ENCODE data around the gene NUP210L.

The NUP210L gene

DNA sequence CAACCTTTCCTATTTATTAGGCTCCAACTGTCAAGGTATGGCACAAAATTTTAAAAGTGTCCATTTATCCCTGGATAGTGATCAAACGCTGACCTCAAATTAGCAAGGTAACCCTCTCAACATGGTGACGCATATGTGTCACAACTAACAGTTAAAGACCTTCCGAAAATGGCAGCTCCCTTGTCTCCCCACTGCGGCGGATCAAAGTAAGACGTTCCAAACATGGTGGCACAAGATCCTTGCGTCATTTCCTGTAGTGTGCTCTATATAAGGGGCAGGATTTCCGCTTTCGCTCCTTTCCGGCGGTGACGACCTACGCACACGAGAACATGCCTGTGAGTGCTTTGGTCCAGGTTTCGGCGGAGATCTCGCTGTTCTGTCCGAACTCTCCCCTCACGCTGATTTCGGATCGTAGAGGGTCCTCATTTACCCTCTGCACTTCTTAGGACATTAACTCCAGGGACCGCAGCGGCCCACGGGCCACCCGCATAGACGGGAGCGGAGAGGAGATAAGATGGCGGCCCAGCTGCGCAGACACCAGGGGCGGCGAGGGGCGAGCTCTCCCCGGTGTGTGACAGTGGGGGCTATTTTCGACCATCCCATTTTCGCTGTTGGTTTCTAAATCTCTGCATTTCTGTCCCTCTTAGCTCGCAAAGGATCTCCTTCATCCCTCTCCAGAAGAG is 164.3 kb downstream of the NUP210L start, which contains the start of gene RPS27 (continued):
- no peak for TF ChIP-seq ZNF114 (tag by site-specific recombination; IDR thresholded peaks at IDR 0.05)
- peak; percentile 79; the same call in 1 of the 2 replicates for TF ChIP-seq ZNF394 (tag by site-specific recombination; IDR thresholded peaks at IDR 0.05; ENCODE audit: borderline replicate concordance)
- TF ChIP-seq KLF1 (tag by site-specific recombination; IDR thresholded peaks at IDR 0.05): no peak
- TF ChIP-seq, protein P1, sequence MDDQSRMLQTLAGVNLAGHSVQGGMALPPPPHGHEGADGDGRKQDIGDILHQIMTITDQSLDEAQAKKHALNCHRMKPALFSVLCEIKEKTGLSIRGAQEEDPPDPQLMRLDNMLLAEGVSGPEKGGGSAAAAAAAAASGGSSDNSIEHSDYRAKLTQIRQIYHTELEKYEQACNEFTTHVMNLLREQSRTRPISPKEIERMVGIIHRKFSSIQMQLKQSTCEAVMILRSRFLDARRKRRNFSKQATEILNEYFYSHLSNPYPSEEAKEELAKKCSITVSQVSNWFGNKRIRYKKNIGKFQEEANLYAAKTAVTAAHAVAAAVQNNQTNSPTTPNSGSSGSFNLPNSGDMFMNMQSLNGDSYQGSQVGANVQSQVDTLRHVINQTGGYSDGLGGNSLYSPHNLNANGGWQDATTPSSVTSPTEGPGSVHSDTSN (CRISPR knock-in tag; IDR thresholded peaks at IDR 0.05): no peak
- TF ChIP-seq ZBTB17 (tag by site-specific recombination; IDR thresholded peaks at IDR 0.05): peak; percentile 83
- TF ChIP-seq OVOL3 (tag by site-specific recombination; IDR thresholded peaks at IDR 0.05): no peak
- TF ChIP-seq HOXA7 (CRISPR knock-in tag; IDR thresholded peaks at IDR 0.05; ENCODE audit: borderline replicate concordance): no peak
- TF ChIP-seq ZNF518A (tag by site-specific recombination; conservative IDR thresholded peaks at IDR 0.05; ENCODE audit: low read depth): peak; percentile 96
- no peak for TF ChIP-seq ZNF514 (tag by site-specific recombination; IDR thresholded peaks at IDR 0.05)
- TF ChIP-seq, protein P2, sequence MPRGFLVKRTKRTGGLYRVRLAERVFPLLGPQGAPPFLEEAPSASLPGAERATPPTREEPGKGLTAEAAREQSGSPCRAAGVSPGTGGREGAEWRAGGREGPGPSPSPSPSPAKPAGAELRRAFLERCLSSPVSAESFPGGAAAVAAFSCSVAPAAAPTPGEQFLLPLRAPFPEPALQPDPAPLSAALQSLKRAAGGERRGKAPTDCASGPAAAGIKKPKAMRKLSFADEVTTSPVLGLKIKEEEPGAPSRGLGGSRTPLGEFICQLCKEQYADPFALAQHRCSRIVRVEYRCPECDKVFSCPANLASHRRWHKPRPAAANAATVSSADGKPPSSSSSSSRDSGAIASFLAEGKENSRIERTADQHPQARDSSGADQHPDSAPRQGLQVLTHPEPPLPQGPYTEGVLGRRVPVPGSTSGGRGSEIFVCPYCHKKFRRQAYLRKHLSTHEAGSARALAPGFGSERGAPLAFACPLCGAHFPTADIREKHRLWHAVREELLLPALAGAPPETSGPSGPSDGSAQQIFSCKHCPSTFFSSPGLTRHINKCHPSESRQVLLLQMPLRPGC (tag by site-specific recombination; IDR thresholded peaks at IDR 0.05): peak; percentile 78; the same call in 1 of the 2 replicates
- no peak for TF ChIP-seq ZNF791 (tag by site-specific recombination; IDR thresholded peaks at IDR 0.05)
- peak; percentile 61 for TF ChIP-seq KLF8 (tag by site-specific recombination; IDR thresholded peaks at IDR 0.05)
- no peak for TF ChIP-seq AEBP2 (tag by site-specific recombination; IDR thresholded peaks at IDR 0.05; ENCODE audit: borderline replicate concordance)
- TF ChIP-seq PRDM1 (tag by site-specific recombination; IDR thresholded peaks at IDR 0.05): peak; percentile 39; the same call in 1 of the 2 replicates
- TF ChIP-seq ZNF184 (tag by site-specific recombination; IDR thresholded peaks at IDR 0.05): no peak
- TF ChIP-seq ZBTB21 (tag by site-specific recombination; IDR thresholded peaks at IDR 0.05): peak; percentile 91
- TF ChIP-seq ZBTB20 (tag by site-specific recombination; IDR thresholded peaks at IDR 0.05): peak; percentile 24; the same call in 1 of the 2 replicates
- peak; percentile 81 for TF ChIP-seq ELK4 (IDR thresholded peaks at IDR 0.05; ENCODE audit: borderline replicate concordance, low read depth, low read length)
- TF ChIP-seq SP3 (tag by site-specific recombination; IDR thresholded peaks at IDR 0.05): peak; percentile 72
- TF ChIP-seq ZNF501 (tag by site-specific recombination; IDR thresholded peaks at IDR 0.05): peak; percentile 94
- TF ChIP-seq, protein P3, sequence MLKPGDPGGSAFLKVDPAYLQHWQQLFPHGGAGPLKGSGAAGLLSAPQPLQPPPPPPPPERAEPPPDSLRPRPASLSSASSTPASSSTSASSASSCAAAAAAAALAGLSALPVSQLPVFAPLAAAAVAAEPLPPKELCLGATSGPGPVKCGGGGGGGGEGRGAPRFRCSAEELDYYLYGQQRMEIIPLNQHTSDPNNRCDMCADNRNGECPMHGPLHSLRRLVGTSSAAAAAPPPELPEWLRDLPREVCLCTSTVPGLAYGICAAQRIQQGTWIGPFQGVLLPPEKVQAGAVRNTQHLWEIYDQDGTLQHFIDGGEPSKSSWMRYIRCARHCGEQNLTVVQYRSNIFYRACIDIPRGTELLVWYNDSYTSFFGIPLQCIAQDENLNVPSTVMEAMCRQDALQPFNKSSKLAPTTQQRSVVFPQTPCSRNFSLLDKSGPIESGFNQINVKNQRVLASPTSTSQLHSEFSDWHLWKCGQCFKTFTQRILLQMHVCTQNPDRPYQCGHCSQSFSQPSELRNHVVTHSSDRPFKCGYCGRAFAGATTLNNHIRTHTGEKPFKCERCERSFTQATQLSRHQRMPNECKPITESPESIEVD (tag by site-specific recombination; IDR thresholded peaks at IDR 0.05): no peak; the same call in 1 of the 2 replicates
- peak; percentile 51; the same call in 1 of the 2 replicates for TF ChIP-seq ZNF610 (tag by site-specific recombination; IDR thresholded peaks at IDR 0.05; ENCODE audit: borderline replicate concordance)
- no peak for TF ChIP-seq ZNF510 (tag by site-specific recombination; IDR thresholded peaks at IDR 0.05; ENCODE audit: insufficient replicate concordance)
- TF ChIP-seq ZNF555 (tag by site-specific recombination; conservative IDR thresholded peaks at IDR 0.05): no peak
